T-helper 2 cell treated with Interferon-gamma antibody and Interleukin-4, amounts not matched to agents 5 μg/mL and 100 μg/mL, for 36 hours (primary cell): Measurements from ENCODE around the gene NAA10.

Source experiments
- DNase-seq: peaks from one replicate; pipeline ENCODE4 v3.0.0; 2021; ENCODE audit warnings: low spot score
- H3K27ac Mint-ChIP-seq: one replicate; pipeline ENCODE4 v1.8.0; 2021; ENCODE audit warnings: mild to moderate bottlenecking, mixed read lengths
- H3K27me3 Mint-ChIP-seq: one replicate; pipeline ENCODE4 v1.8.0; 2021; ENCODE audit warnings: low read depth, mixed read lengths
- H3K36me3 Mint-ChIP-seq: one replicate; pipeline ENCODE4 v1.8.0; 2021; ENCODE audit warnings: low read depth, mixed read lengths
- H3K4me1 Mint-ChIP-seq: one replicate; pipeline ENCODE4 v1.8.0; 2021; ENCODE audit warnings: low read depth, mixed read lengths
- H3K4me3 Mint-ChIP-seq: one replicate; pipeline ENCODE4 v1.8.0; 2022; ENCODE audit warnings: mild to moderate bottlenecking, moderate library complexity, mixed read lengths
- H3K9me3 Mint-ChIP-seq: one replicate; pipeline ENCODE4 v1.8.0; 2021; ENCODE audit warnings: mixed read lengths

NAA10 gene

DNA sequence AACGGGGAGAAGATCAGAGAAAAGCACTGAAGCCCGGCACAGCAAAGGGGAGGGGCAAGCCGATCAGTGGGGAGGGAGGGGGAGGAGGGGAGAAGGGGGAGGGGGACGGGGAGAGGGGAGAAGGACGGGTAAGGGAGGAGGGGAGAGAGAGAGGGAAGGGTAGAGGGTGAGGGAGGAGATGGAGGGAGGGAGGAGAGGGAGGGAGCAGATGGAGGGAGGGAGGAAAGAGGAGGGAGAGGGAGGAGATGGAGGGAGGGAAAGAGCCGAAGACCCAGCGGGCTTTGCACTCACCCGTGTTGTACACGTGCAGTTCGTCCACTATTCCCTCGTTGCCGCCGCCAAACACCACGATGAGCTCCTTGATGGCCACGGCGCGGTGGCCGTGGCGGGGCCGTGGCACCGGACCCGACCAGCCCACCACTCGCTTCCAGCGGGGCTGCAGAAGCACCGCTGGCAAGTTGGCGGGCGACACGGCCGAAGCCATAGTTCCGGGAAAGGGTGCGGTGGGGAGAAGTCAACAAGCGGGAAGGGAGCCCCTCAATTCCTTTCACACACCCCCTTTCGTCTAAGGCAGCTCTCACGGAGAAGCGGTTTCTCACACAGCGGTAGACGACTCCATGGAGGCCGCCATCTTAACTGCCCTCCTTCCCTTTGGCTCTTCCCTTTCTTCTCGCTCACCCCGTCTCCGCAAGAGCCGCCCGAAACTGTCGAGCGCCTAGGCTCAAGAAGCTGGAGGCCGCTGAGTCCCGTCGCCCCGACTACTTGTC lies 35.7 kb upstream of the NAA10 start:
- Mint-ChIP-seq H3K9me3 (no peaks in the 10 kb centered on the region), H3K36me3 (peaks cover 25% of the 10 kb centered on the region), H3K4me1 (peaks cover 25% of the 10 kb centered on the region), H3K27me3 (no peaks in the 10 kb centered on the region), H3K27ac (peak overlapping the region; percentile 100), H3K4me3 (peak overlapping the region; percentile 100)
- no peak for DNase-seq

DNA sequence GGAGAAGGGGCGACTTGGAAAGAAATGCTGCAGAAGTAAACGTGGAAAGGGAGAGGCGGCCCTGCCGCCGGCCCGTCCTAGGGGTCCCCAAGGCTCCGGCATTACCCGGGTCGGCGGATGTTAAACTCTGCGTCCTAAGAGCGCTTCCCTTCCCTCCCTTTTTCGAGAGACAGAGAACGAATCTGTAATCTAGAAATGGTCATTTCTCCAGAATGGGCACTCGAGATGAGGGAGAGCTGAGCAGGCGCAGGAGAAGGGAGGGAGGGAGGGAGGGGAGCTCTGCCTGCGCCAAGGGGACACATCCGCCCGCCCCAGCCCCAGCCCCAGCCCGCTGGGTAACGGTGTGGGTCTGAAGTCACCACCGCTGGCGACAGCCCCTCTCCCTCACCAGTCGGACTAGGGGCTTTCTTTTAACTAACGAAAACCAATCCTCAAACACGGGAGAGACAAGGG lies 35.1 kb upstream of the NAA10 start:
- H3K4me1 Mint-ChIP-seq, result peaks cover 25% of the 10 kb centered on the region
- no peaks in the 10 kb centered on the region for H3K27me3 Mint-ChIP-seq
- no peak for DNase-seq
- peak overlapping the region; percentile 100 for H3K4me3 Mint-ChIP-seq
- peaks cover 25% of the 10 kb centered on the region for H3K36me3 Mint-ChIP-seq
- no peaks in the 10 kb centered on the region for H3K9me3 Mint-ChIP-seq
- peak overlapping the region; percentile 100 for H3K27ac Mint-ChIP-seq

DNA sequence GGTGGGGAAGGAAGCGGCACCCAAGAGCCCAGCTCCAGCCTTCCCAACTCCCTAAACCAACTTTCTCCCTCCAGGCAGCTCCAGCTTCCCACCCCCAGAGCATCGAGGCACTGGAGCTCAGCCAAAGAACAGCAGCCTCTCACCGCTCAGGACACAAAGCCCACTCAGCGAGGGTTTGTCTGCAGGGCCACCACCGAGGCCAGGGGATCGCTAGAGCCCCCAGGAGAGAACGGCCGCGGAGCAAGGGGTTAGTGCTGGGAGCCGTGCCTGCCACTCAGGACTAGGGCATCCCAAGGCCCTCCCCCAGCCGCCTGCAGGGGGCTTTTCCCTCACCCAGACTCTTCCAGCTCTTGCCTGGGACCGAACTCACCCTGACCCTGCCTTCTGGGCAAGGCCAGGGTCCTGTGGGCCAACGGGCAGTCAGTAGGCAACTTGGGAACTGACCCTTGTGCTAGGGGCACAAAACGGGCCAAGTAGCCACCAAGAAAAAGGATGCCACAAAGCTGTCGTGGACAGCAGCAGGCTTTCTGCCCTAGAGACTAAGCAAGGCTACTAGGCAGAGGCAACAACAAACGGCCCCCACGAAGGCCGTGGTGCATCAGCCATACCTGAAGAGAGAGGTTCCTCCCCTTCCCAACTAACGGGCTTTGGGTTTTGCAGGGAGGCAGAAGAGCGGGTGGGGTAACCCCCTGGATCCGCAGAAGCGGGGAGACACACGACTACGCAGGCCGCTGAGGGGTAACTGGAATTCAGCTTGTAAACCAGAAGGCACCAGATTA lies 34.5 kb upstream of the NAA10 start:
- H3K4me1 Mint-ChIP-seq, result peaks cover 20% of the 10 kb centered on the region
- peak overlapping the region; percentile 100 for H3K4me3 Mint-ChIP-seq
- H3K9me3 Mint-ChIP-seq, result no peaks in the 10 kb centered on the region
- DNase-seq, result no peak
- no peaks in the 10 kb centered on the region for H3K27me3 Mint-ChIP-seq
- peak overlapping the region; percentile 100 for H3K27ac Mint-ChIP-seq
- H3K36me3 Mint-ChIP-seq, result peaks cover 25% of the 10 kb centered on the region

DNA sequence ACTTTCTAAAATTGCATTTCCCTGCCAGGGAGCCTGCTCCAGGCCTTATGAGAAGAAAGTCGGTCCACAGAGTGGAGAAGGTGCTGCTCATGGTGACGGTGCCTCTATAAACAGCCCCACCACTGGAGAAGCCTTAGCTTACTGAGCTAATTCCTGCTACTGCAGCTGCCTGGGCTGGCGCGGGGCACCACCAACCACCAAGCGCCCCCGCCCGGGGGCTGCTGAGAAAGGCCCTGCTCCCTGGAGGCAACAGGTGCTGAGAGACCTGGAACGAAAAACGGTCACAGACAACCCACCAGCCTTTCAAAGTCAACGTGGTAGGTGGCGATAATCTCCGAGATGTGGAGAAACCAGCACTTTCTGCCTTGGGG lies 33.9 kb upstream of the NAA10 start:
- Mint-ChIP-seq H3K4me3 (peak overlapping the region; percentile 100), H3K36me3 (peaks cover 25% of the 10 kb centered on the region), H3K9me3 (no peaks in the 10 kb centered on the region), H3K4me1 (peaks cover 17% of the 10 kb centered on the region), H3K27me3 (no peaks in the 10 kb centered on the region), H3K27ac (peak overlapping the region; percentile 48)
- no peak for DNase-seq

DNA sequence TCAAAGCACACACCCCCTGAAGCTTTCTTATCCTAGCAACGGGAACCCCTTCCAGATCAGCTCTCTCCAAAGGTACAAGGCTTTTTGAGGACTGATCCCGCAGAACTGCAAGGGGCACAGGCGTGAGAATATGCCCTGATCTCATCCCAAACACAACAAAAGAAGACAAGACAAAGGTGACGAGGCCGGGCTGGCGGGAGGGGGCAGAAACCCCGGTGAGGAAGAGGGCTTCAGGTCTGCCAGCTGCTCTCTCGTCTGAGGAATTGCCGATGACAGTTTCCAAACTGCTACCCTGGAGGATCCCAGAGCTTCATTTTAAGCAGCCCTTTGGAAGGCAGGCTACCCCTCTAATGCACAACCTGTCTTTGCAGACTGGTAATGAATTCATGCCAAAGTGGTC lies 33.4 kb upstream of the NAA10 start:
- Mint-ChIP-seq H3K27me3 (no peaks in the 10 kb centered on the region), H3K4me3 (peak overlapping the region; percentile 100), H3K9me3 (no peaks in the 10 kb centered on the region)

DNA sequence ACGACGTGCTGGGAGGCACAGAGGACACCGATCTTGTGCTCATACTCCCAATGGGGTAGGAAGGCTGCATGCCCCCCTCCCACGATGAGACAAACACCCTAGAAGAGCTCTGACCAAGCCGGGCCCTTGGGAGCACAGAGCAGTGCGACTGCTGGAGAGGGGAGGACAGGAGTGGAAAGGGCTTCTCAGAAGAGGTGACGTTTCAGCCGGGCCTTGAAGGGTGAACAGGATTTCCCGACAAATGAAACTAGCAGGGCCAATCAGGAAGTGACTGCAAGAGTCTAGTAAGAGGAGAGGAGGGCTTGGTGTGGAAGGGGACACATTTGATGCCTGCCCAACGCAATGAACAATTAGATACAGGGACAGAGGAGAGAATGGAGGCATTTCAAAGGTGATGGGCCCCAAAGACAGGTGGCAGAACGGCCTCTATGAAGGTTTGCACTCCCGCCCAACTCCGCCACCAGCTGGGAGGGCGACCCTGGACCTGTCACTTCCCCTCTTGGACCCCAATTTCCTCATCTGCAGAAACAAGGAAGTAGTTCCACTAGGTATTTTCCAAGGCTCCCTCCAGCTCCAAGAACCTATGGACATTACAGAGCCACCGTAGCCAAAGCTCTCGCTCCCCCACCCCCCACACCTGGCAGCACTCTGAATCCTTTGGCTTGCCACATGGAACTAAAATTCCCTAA lies 32.8 kb upstream of the NAA10 start:
- H3K9me3 Mint-ChIP-seq, result no peaks in the 10 kb centered on the region
- H3K36me3 Mint-ChIP-seq, result peaks cover 28% of the 10 kb centered on the region
- H3K27me3 Mint-ChIP-seq, result no peaks in the 10 kb centered on the region
- DNase-seq, result no peak
- H3K4me3 Mint-ChIP-seq, result peak overlapping the region; percentile 100
- H3K27ac Mint-ChIP-seq, result peak overlapping the region; percentile 90
- peaks cover 15% of the 10 kb centered on the region for H3K4me1 Mint-ChIP-seq

More for the DNA sequence above, 33.4 kb upstream of the NAA10 start:
- peaks cover 25% of the 10 kb centered on the region for H3K36me3 Mint-ChIP-seq
- DNase-seq, result no peak
- H3K27ac Mint-ChIP-seq, result peak overlapping the region; percentile 90
- peaks cover 17% of the 10 kb centered on the region for H3K4me1 Mint-ChIP-seq

DNA sequence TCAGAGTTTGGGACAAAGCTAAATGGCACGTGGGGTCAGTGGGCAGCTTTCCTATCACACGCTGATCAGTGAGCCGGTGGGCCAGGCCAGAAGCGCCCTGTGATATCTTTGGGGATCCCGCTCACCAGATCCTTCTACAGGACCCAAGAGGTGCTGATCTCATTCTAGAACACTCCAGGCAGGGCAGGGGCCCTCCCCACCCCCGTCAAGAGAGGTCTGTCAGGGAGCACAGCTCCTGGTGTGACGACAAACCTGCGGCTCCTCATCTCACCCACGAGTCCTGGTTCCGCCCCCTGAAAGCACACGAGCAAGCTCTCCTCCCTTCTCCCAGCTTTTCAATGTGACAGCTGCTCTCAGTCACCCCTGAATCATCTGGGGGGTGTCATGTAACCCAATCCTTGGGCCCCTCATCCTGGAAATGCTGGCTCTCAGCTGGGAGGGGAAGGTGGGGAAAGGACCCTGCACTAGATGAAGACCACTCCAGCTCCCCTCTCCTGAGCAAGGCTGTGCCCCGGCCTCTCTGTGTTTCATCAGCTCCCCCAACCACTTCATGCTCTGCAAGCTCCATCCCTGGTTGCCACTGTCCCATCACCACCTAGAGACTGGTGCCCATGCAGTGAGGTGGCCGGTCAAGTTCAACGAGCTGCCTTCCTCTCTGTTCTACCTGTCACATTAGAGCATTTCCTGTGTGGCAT lies 32.2 kb upstream of the NAA10 start:
- peaks cover 30% of the 10 kb centered on the region for H3K36me3 Mint-ChIP-seq
- H3K27ac Mint-ChIP-seq, result peak overlapping the region; percentile 90
- H3K4me1 Mint-ChIP-seq, result peaks cover 15% of the 10 kb centered on the region
- peak; percentile 56 for DNase-seq
- H3K4me3 Mint-ChIP-seq, result peak overlapping the region; percentile 100
- H3K9me3 Mint-ChIP-seq, result no peaks in the 10 kb centered on the region
- no peaks in the 10 kb centered on the region for H3K27me3 Mint-ChIP-seq

DNA sequence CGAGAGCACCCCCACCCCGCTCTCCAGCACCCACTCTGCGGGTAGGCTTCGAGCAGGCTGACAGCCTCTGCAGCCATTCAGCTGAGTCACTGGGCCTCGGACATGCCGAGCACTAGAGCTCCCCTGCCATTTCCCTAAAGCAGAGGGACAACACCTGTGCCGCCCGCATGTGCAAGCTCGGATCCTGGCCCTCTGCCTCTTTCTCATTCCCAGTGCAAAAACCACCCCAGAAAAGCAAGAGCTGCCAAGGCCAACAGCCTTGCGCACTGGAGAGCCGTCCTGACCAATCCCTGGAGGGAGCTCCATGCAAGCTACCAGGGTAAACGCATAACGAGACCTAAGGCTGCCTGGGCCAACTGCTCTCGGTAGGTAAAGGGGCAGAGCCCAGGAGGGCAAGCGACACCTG lies 31.4 kb upstream of the NAA10 start:
- H3K27me3 Mint-ChIP-seq, result no peaks in the 10 kb centered on the region
- H3K4me3 Mint-ChIP-seq, result peak overlapping the region; percentile 100
- DNase-seq, result no peak
- peaks cover 28% of the 10 kb centered on the region for H3K36me3 Mint-ChIP-seq
- peak overlapping the region; percentile 62 for H3K27ac Mint-ChIP-seq
- H3K4me1 Mint-ChIP-seq, result peaks cover 15% of the 10 kb centered on the region
- no peaks in the 10 kb centered on the region for H3K9me3 Mint-ChIP-seq

DNA sequence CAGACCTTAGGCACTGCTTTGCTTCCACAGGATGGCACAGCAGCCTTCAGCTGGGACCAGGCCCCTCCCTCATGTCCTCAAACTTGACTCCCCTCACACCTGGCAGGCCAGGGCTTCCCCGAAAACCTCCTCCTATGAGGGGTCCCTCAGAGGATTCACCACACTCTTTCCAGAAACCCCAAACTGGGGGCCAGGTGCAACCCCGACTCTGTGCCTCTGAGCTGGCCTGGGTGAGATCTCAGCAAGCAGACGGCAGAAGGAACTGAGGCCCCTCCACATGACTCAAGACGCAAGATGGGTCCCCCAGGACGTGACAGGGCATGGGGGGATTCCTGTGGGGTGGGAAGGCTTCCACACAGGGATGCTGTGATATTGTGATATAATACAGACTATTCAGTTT lies 30.6 kb upstream of the NAA10 start:
- no peak overlapping the region for H3K4me3 Mint-ChIP-seq
- no peaks in the 10 kb centered on the region for H3K9me3 Mint-ChIP-seq
- peaks cover 15% of the 10 kb centered on the region for H3K4me1 Mint-ChIP-seq
- no peak overlapping the region for H3K27ac Mint-ChIP-seq
- H3K36me3 Mint-ChIP-seq, result peaks cover 28% of the 10 kb centered on the region
- no peak for DNase-seq
- no peaks in the 10 kb centered on the region for H3K27me3 Mint-ChIP-seq

DNA sequence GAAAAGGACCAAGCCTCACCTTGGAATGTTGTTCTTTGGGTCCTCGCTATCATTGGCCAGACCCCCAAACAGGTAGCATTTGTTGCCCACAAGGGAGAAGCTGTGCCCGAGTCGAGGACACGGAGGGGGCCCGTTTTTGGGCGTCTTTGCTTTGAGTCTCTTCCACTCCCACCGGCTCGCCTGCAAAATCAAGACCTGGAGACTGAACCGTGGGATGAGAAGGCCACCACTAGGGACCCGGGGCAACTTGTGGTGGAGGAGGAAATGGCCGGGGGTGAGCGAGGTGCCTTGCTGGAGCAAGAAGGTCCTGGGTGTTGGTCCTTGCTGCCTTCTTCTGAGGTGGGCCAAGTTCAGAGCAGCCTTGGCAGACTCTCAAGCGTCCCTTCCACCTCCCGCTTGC lies 29.3 kb upstream of the NAA10 start:
- no peak overlapping the region for H3K4me3 Mint-ChIP-seq
- H3K4me1 Mint-ChIP-seq, result peaks cover 15% of the 10 kb centered on the region
- no peak for DNase-seq
- no peaks in the 10 kb centered on the region for H3K9me3 Mint-ChIP-seq
- no peaks in the 10 kb centered on the region for H3K27me3 Mint-ChIP-seq
- peaks cover 26% of the 10 kb centered on the region for H3K36me3 Mint-ChIP-seq
- H3K27ac Mint-ChIP-seq, result no peak overlapping the region

DNA sequence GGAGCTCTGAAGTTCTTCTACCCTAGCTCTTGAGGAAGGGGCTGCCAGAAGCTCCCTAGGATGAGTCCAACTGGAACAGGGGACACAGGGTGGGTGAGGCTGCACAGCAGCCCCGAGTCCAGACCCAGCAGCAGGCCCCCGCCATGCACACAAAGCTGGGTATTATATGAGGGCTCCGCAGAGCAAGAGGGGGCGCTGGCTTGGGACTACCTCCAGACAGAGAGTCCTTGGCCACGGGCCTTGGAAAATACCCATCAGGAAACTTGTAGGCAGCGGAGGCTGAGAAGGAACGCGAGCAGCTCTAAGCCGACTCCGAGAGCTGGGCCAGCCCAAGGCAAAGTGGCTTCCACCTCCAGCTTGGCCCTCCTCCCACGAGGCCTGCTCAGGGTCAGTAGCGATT lies 28.7 kb upstream of the NAA10 start:
- no peaks in the 10 kb centered on the region for H3K9me3 Mint-ChIP-seq
- H3K4me3 Mint-ChIP-seq, result no peak overlapping the region
- H3K27me3 Mint-ChIP-seq, result no peaks in the 10 kb centered on the region
- H3K36me3 Mint-ChIP-seq, result peaks cover 24% of the 10 kb centered on the region
- H3K27ac Mint-ChIP-seq, result no peak overlapping the region
- H3K4me1 Mint-ChIP-seq, result peaks cover 15% of the 10 kb centered on the region
- no peak for DNase-seq

DNA sequence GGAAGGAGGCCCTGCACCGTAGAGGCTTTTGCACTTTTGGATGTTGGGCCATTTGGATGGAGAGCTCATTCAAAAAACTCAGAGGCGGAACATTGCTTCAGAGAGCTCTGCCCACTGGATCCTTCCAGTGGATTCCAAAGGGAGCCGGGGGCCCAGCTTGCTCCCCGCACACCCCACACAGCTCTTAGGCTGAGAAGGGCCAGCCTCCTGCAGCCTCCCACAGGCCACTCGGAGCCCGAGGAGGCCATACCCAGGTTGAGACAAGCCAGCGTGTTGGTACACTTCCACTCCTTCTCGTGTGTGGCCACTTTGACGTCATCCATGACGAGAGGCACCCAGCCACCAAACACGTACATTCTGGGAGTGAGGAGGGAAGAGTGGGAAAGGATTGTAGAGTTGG lies 26.5 kb upstream of the NAA10 start:
- Mint-ChIP-seq H3K36me3 (peaks cover 19% of the 10 kb centered on the region), H3K4me3 (no peak overlapping the region)
- no peak for DNase-seq

DNA sequence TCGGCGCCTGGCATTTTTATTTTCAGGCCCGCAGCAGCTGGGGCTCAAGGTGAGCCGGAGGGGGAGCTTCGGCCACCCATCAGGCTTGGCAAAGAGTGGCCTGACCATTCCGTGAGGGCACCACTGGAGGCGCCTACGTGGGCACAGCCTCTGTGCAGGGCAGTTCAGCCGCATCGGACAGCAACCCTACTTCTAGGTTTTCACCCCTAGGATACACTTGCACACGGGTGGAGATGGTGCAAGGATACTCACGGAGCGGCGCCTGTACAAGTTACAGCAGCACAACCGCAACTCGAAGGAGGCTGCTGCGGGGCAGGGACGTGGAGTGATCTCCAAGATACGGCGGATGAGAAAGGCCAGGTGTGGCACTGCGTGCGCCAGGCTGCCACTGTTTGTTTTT lies 25.9 kb upstream of the NAA10 start:
- H3K4me1 Mint-ChIP-seq, result no peaks in the 10 kb centered on the region
- H3K27me3 Mint-ChIP-seq, result no peaks in the 10 kb centered on the region
- no peak overlapping the region for H3K4me3 Mint-ChIP-seq
- DNase-seq, result no peak
- H3K9me3 Mint-ChIP-seq, result no peaks in the 10 kb centered on the region
- peaks cover 20% of the 10 kb centered on the region for H3K36me3 Mint-ChIP-seq
- no peak overlapping the region for H3K27ac Mint-ChIP-seq

More for the DNA sequence above, 26.5 kb upstream of the NAA10 start:
- no peaks in the 10 kb centered on the region for H3K27me3 Mint-ChIP-seq
- H3K27ac Mint-ChIP-seq, result no peak overlapping the region
- peaks cover 4% of the 10 kb centered on the region for H3K4me1 Mint-ChIP-seq
- no peaks in the 10 kb centered on the region for H3K9me3 Mint-ChIP-seq
